K562 (cell line): Measurements from ENCODE around the gene TMEM208. TPM values are rescaled to one million over a fixed set of nuclear protein-coding genes. Genes with fewer than 3 reads are reported as not detected.

Source experiments
- ATAC-seq: fragments of 200-7000 bp; cut with Tn5 transposase; 3 replicates; pipeline ENCODE4 v1.9.1; 2020; ENCODE audit warnings: moderate library complexity
- BruUV-seq: library from RNA; stranded (reverse); fragments of 400-500 nt; replicated peaks from 2 replicates; lab custom pipeline; 2021; lab: Mats Ljungman, UMichigan
- CTCF ChIA-PET: fragments of 300-600 bp; formaldehyde crosslinking; extraction: SDS; loops from one replicate; lab custom pipeline; 2021; ENCODE audit warnings: low intra/inter-chr PET ratio; lab: Yijun Ruan, JAX
- POLR2A ChIA-PET: fragments of 300-600, 350-650 bp; sonication (Branson Sonifier 250); formaldehyde crosslinking; extraction: SDS; loops from one replicate; lab custom pipeline; 2021; ENCODE audit warnings: antibody characterized with exemption, inconsistent platforms; lab: Yijun Ruan, JAX
- DNase-seq, 4 experiments: peaks; one replicate each; pipeline versions ENCODE4 v3.0.0 to v3.0.0-alpha.2; 2011 to 2018; ENCODE audit warnings: low spot score in 3 of 4, mixed read lengths in 3 of 4; ENCODE audit errors: extremely low read depth in 1 of 4
- FAIRE-seq: peaks from 2 replicates; lab custom pipeline; 2011; peaks lifted over from hg19 to GRCh38; lab: Jason Lieb, UNC
- H2AFZ ChIP-seq: 2 replicates; pipeline ENCODE4 v1.6.0; 2011; ENCODE audit warnings: low read depth, low read length, control low read depth, inconsistent platforms
- H3K27ac ChIP-seq: fragments of 200-600 bp; 3 replicates; pipeline ENCODE4 v1.8.0; 2011; ENCODE audit warnings: low read depth, mild to moderate bottlenecking, control low read depth, inconsistent platforms, low read length, moderate library complexity, mixed read lengths; ENCODE audit errors: extremely low read depth
- H3K27me3 ChIP-seq, 2 experiments: fragments of 300-600 bp in 1 of 2; 2 replicates in 1 of 2; 3 replicates in 1 of 2; pipeline versions ENCODE4 v1.6.0 to v1.8.0; 2011; ENCODE audit warnings: inconsistent platforms in 2 of 2, low read length in 2 of 2, mild to moderate bottlenecking in 1 of 2, mixed read lengths in 1 of 2, moderate library complexity in 1 of 2; ENCODE audit not compliant: control insufficient read depth in 2 of 2, insufficient read depth in 2 of 2
- H3K36me3 ChIP-seq: fragments of 300-600 bp; 3 replicates; pipeline ENCODE4 v1.8.0; 2011; ENCODE audit warnings: mild to moderate bottlenecking, low read length, inconsistent platforms; ENCODE audit not compliant: control insufficient read depth, insufficient read depth
- H3K4me1 ChIP-seq, 2 experiments: fragments of 200-600 bp in 1 of 2; replicated peaks in 1 of 2; 2 replicates in 1 of 2; 3 replicates in 1 of 2; pipeline versions ENCODE4 v1.5.1 to v1.8.0; 2011; ENCODE audit warnings: inconsistent platforms in 2 of 2, low read length in 2 of 2, mild to moderate bottlenecking in 1 of 2, mixed read lengths in 1 of 2, moderate library complexity in 1 of 2; ENCODE audit not compliant: control insufficient read depth in 2 of 2, insufficient read depth in 2 of 2
- H3K4me2 ChIP-seq: 2 replicates; pipeline ENCODE4 v1.6.1; 2011; ENCODE audit warnings: low read length, control low read depth, inconsistent platforms, mixed read lengths; ENCODE audit not compliant: insufficient read depth
- H3K4me3 ChIP-seq: fragments of 200-600 bp; sonication (generic), shearing (Covaris generic); 2 replicates; pipeline ENCODE4 v1.5.1; 2016; ENCODE audit warnings: control low read depth, inconsistent platforms
- H3K79me2 ChIP-seq: fragments of 200-600 bp; 3 replicates; pipeline ENCODE4 v1.8.0; 2011; ENCODE audit warnings: low read length, inconsistent platforms; ENCODE audit not compliant: control insufficient read depth, insufficient read depth
- H3K9ac ChIP-seq, 2 experiments: 2 replicates each; pipeline versions ENCODE4 v1.6.0 to v1.6.1; 2011; ENCODE audit warnings: low read depth in 2 of 2, low read length in 2 of 2, control low read depth in 1 of 2, inconsistent platforms in 1 of 2, mild to moderate bottlenecking in 1 of 2, mixed read lengths in 1 of 2; ENCODE audit not compliant: insufficient read depth in 1 of 2
- H3K9me1 ChIP-seq: one replicate; pipeline ENCODE4 v1.6.0; 2011; ENCODE audit warnings: inconsistent platforms, mild to moderate bottlenecking, low read length, moderate library complexity; ENCODE audit not compliant: control insufficient read depth, insufficient read depth
- H3K9me3 ChIP-seq: replicated peaks from 2 replicates; pipeline ENCODE4 v1.5.1; 2011; ENCODE audit warnings: low read depth, low read length, inconsistent platforms; ENCODE audit not compliant: control insufficient read depth, insufficient read depth
- H4K20me1 ChIP-seq: replicated peaks from 2 replicates; pipeline ENCODE4 v1.6.1; 2011; ENCODE audit warnings: low read length, inconsistent platforms, mixed read lengths; ENCODE audit not compliant: control insufficient read depth, insufficient read depth
- CHD1 ChIP-seq: fragments of 200-600 bp; sonication (generic); IDR thresholded peaks from one replicate; pipeline ENCODE4 v1.6.1; 2012; ENCODE audit warnings: mild to moderate bottlenecking, moderate library complexity, low read length, inconsistent platforms
- E4F1 ChIP-seq: fragments of 250-450 bp; sonication (Bioruptor Pico); IDR thresholded peaks from 2 replicates; pipeline ENCODE4 v1.5.0; 2021; ENCODE audit warnings: mild to moderate bottlenecking, borderline replicate concordance
- FOXP4 ChIP-seq: sonication (generic); formaldehyde crosslinking; IDR thresholded peaks from 2 replicates; pipeline ENCODE4 v1.8.0; 2022; ENCODE audit warnings: mild to moderate bottlenecking, missing genetic modification reagents, borderline replicate concordance
- MAZ ChIP-seq, 2 experiments: fragments of 450-650 bp in 1 of 2; sonication (generic) in 1 of 2; formaldehyde crosslinking; IDR thresholded peaks in 1 of 2; conservative IDR thresholded peaks in 1 of 2; 2 replicates each; pipeline versions ENCODE4 v1.4.0 to v1.5.0; 2020; ENCODE audit warnings: mild to moderate bottlenecking in 1 of 2, missing genetic modification reagents in 1 of 2
- NR2C2 ChIP-seq, 2 experiments: fragments of 200-800 bp in 1 of 2; sonication (Bioruptor generic) in 1 of 2; sonication (generic) in 1 of 2; formaldehyde crosslinking in 1 of 2; IDR thresholded peaks; 2 replicates each; pipeline versions ENCODE4 v1.6.1 to v1.8.0; 2016 to 2022; ENCODE audit warnings: mild to moderate bottlenecking in 1 of 2, missing compliant biosample characterization in 1 of 2, missing genetic modification characterization in 1 of 2, missing genetic modification reagents in 1 of 2
- NRF1 ChIP-seq, 2 experiments: fragments of 450-650 bp; IDR thresholded peaks in 1 of 2; conservative IDR thresholded peaks in 1 of 2; 2 replicates each; pipeline ENCODE4 v1.6.1; 2014; ENCODE audit warnings: mild to moderate bottlenecking in 2 of 2
- POLR2AphosphoS5 ChIP-seq: IDR thresholded peaks from 2 replicates; pipeline ENCODE4 v1.6.1; 2011; ENCODE audit warnings: mild to moderate bottlenecking, low read depth, low read length, moderate library complexity; ENCODE audit not compliant: control insufficient read depth, insufficient read depth
- RAD51 ChIP-seq: fragments of 450-650 bp; IDR thresholded peaks from 2 replicates; pipeline ENCODE4 v1.7.1; 2016; ENCODE audit warnings: low read depth, mild to moderate bottlenecking, borderline replicate concordance
- TGIF2 ChIP-seq: sonication (generic); formaldehyde crosslinking; IDR thresholded peaks from 2 replicates; pipeline ENCODE4 v1.8.1; 2022; ENCODE audit warnings: mild to moderate bottlenecking, missing genetic modification reagents, moderate library complexity
- U2AF1 ChIP-seq: fragments of 200-400 bp; formaldehyde crosslinking; optimal IDR thresholded peaks from 2 replicates; pipeline ENCODE3; 2017; ENCODE audit warnings: mild to moderate bottlenecking, low read depth, low read length, moderate library complexity
- XRCC4 ChIP-seq: IDR thresholded peaks from one replicate; pipeline ENCODE4 v1.6.1; 2011; ENCODE audit not compliant: insufficient read depth, insufficient read length; ENCODE audit errors: extremely low read depth
- WGBS: fragments of 100-300 bp; shearing (Covaris generic); methylation state at CpG from one replicate; pipeline ENCODE4 v1.1.6; 2016; ENCODE audit warnings: low coverage, mixed read lengths; ENCODE audit not compliant: insufficient coverage; ENCODE audit errors: missing lambda C conversion rate; 5-methylcytosine and 5-hydroxymethylcytosine counted together
- in situ Hi-C: fragments of 300-500 bp; cut with MboI; formaldehyde crosslinking; loops from 4 replicates; pipeline ENCODE4 v1.15.0; 2018; ENCODE audit warnings: inconsistent platforms, mixed read lengths
- intact Hi-C: fragments of 100-400 bp; cut with micrococcal nuclease; formaldehyde crosslinking; loops from 2 replicates; pipeline ENCODE4 v1.14.2; 2022
- polyA plus RNA-seq, 8 experiments: library from polyadenylated mRNA; depleted of rRNA in 4 of 8; stranded (reverse) in 5 of 8; unstranded in 3 of 8; fragments of >200 nt; fragmentation: Nextera tagmentation in 2 of 8; fragmentation: Illumina TruSeq in 1 of 8; extraction: Ambion mirVana in 2 of 8; extraction: Trizol in 1 of 8; gene quantifications; 2 replicates each; pipeline versions ENCODE4 v1.2.1 to v1.2.3, GENCODE V29; 2011 to 2014; ENCODE audit warnings: inconsistent platforms in 1 of 8, missing spikeins in 1 of 8
- total RNA-seq, 7 experiments: library from RNA; depleted of rRNA in 6 of 7; stranded (reverse); fragments of >200 nt in 6 of 7; fragmentation: Illumina TruSeq in 2 of 7; extraction: Trizol in 2 of 7; gene quantifications; 2 replicates each; pipeline versions ENCODE4 v1.2.1 to v1.2.3, GENCODE V29; 2011 to 2021; ENCODE audit warnings: low replicate concordance in 1 of 7
- TF ChIP-seq, protein P1 (sequence below): sonication (generic); formaldehyde crosslinking; IDR thresholded peaks from 2 replicates; pipeline ENCODE4 v1.8.0; 2022; ENCODE audit warnings: missing genetic modification reagents, mild to moderate bottlenecking, moderate library complexity, borderline replicate concordance

TMEM208 gene
- total and polyA plus RNA-seq, 9 of the 15 experiments (the other 6 are each of a cell fraction or from before 2014, with no cell fraction given) = 31.8 to 239 (median 54.3) TPM

DNA sequence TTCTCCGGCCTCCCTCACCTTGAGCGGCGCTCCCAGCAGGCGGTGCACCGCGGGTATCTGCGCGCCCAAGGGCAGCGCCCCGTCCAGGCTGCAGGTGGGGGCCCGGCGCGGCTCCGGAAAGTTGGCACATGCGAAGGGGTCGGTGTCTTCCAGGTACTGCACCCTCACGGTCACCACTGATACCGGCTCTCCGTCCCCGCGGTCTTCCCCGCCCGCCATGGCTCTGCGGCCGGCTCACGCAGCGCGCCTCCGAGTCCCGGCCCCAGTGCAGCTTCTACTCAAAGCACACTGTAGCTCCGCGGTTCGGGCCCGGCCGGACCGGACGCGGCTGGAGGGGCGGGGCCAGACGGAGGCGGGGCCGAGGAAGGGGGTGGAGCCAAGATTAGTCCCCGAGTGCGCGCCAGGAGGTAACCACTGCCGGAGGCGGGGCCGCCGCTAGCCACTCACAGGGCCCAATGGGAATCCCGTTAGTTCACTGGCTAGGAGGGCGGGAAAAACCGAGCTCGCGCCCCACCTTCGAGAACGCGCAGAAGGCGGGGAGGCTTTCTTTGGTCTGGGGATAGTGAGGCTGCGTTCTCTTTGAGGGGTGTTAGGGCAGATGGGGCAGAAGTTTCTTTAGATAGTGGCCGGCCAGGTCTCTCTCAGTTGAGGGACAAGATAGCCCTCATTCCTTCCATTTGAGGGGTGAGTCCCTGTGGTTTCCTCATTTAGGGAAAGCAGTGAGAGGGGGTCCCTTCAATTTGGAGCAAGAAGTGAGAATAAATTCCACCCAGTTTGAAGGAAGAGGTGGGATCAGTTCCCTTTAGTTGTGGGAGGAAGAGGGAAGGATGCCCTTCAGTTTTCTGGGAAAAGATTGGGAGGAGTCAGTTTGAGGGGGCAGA lies 20.5 kb downstream of the TMEM208 start, which contains the start of gene FHOD1:
FHOD1 (minus strand) TSS at position 290 of the 881 bp plus-strand sequence; CDS start at position 219, 71 bp downstream.
- POLR2A ChIA-PET = interaction anchor here (0.6 to 1.0 kb wide), 6 partner anchors 9 to 358 kb away, joined by 3 to 5 read pairs (median 4); partner anchors contain the start of gene ATP6V0D1
- H3K9me1 ChIP-seq = no peaks in the 10 kb centered on the region
- no peaks in the 10 kb centered on the region for H4K20me1 ChIP-seq
- peak; percentile 84 for ATAC-seq
- DNase-seq = peak; percentile 94 to 98 (median 96)
- H2AFZ ChIP-seq = peak within 1 kb of the TSS; percentile 86
- H3K4me1 ChIP-seq = peaks cover 48 to 67% of the 10 kb centered on the region in 2 experiments
- H3K36me3 ChIP-seq = peaks cover 16% of the 10 kb centered on the region; the same call in 1 of the 3 replicates
- no peaks in the 10 kb centered on the region for H3K27me3 ChIP-seq
- CTCF ChIA-PET = interaction anchor here (1.2 kb wide), 1 partner anchor 62 kb away, joined by 4 read pairs; no protein-coding TSS in a partner anchor
- no peaks in the 10 kb centered on the region for H3K9me3 ChIP-seq
- peak within 1 kb of the TSS; percentile 91 for H3K4me2 ChIP-seq
- H3K9ac ChIP-seq = peak within 1 kb of the TSS; percentile 79 to 96
- 0% methylated on average over 41 of the region's 60 CpGs for WGBS
- peak; percentile 98 for FAIRE-seq
- in situ Hi-C loops = no loop called here
- intact Hi-C loops = loop anchor here (2.0 to 10.0 kb wide), 4 partner anchors 55 to 295 kb away; partner anchors contain the start of genes CBFB and E2F4
- peaks cover 47% of the 10 kb centered on the region for H3K79me2 ChIP-seq
- H3K27ac ChIP-seq = peak within 1 kb of the TSS; percentile 68
- H3K4me3 ChIP-seq = peak within 1 kb of the TSS; percentile 88
- no TSS peak for BruUV-seq
- TF ChIP-seq U2AF1 (peak; percentile 69), POLR2AphosphoS5 (peak; percentile 84), RAD51 (no peak), NR2C2 (CRISPR knock-in tag; IDR thresholded peaks at IDR 0.05) (peak; percentile 15; the same call in 1 of the 2 replicates), NR2C2 (tag; IDR thresholded peaks at IDR 0.05) (no peak), E4F1 (CRISPR knock-in tag) (no peak), TGIF2 (CRISPR knock-in tag) (no peak), NRF1 (conservative IDR thresholded peaks at IDR 0.05 in 1 of 2, IDR thresholded peaks at IDR 0.05 in 1 of 2) (peak; percentile 81 to 84), CHD1 (no peak), XRCC4 (no peak), FOXP4 (peak; percentile 81; the same call in 1 of the 2 replicates), MAZ (CRISPR knock-in tag; conservative IDR thresholded peaks at IDR 0.05 in 1 of 2, IDR thresholded peaks at IDR 0.05 in 1 of 2) (peak in 1 of 2 experiments; percentile 75; a peak in 3 of 4 replicates)
- TF ChIP-seq, protein P1, sequence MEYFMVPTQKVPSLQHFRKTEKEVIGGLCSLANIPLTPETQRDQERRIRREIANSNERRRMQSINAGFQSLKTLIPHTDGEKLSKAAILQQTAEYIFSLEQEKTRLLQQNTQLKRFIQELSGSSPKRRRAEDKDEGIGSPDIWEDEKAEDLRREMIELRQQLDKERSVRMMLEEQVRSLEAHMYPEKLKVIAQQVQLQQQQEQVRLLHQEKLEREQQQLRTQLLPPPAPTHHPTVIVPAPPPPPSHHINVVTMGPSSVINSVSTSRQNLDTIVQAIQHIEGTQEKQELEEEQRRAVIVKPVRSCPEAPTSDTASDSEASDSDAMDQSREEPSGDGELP (CRISPR knock-in tag) = peak; percentile 82; the same call in 1 of the 2 replicates
